ENCODE results near the gene SERINC2. TPM values are rescaled to one million over a fixed set of nuclear protein-coding genes. Genes with fewer than 3 reads are reported as not detected.

Gene SERINC2
- total and polyA plus RNA-seq, 2 donors (not counting 1 experiment from before 2014, with no cell fraction given) = 0.75 to 1.4 TPM

Other genes starting within 250 kb of the SERINC2 start
- not detected in 2 replicates for gene NKAIN1, start 173.3 kb upstream of the SERINC2 start, total RNA-seq
- 0.04 TPM in 1 of 2 replicates, not detected in the other for gene NKAIN1, start 173.3 kb upstream of the SERINC2 start, polyA plus RNA-seq
- gene SNRNP40, start 116.4 kb upstream of the SERINC2 start, total RNA-seq = 65.6 and 67.7 TPM in 2 replicates
- gene SNRNP40, start 116.4 kb upstream of the SERINC2 start, polyA plus RNA-seq = 31.7 and 35.4 TPM in 2 replicates
- 20.3 and 21.5 TPM in 2 replicates for gene ZCCHC17, start 116.2 kb upstream of the SERINC2 start, total RNA-seq
- 11.8 and 14.1 TPM in 2 replicates for gene ZCCHC17, start 116.2 kb upstream of the SERINC2 start, polyA plus RNA-seq
- gene FABP3, start 40.1 kb upstream of the SERINC2 start, total RNA-seq = not detected in 2 replicates
- gene FABP3, start 40.1 kb upstream of the SERINC2 start, polyA plus RNA-seq = not detected in 2 replicates
- not detected in 2 replicates for gene TINAGL1, start 163.3 kb downstream of the SERINC2 start, total RNA-seq
- not detected in 2 replicates for gene TINAGL1, start 163.3 kb downstream of the SERINC2 start, polyA plus RNA-seq
- 0.22 TPM in 2 replicates for gene HCRTR1, start 204.5 kb downstream of the SERINC2 start, total RNA-seq
- gene HCRTR1, start 204.5 kb downstream of the SERINC2 start, polyA plus RNA-seq = not detected in 2 replicates
- 36.7 and 46.9 TPM in 2 replicates for gene PEF1, start 231.7 kb downstream of the SERINC2 start, total RNA-seq
- 46.7 and 49.4 TPM in 2 replicates for gene PEF1, start 231.7 kb downstream of the SERINC2 start, polyA plus RNA-seq